ENCODE results near the gene RNLS.

Gene RNLS

GRCh38 chr10:88337134-88337533 is 246.0 kb downstream of the RNLS start:
- TF ChIP-seq TAF1 (IDR thresholded peaks at IDR 0.05; ENCODE audit: borderline replicate concordance, insufficient read depth, low read length): no peak

GRCh38 chr10:88336334-88336733 is 246.8 kb downstream of the RNLS start:
- TF ChIP-seq TAF1 (IDR thresholded peaks at IDR 0.05; ENCODE audit: borderline replicate concordance, insufficient read depth, low read length) (no peak), SIN3A (IDR thresholded peaks at IDR 0.05; ENCODE audit: borderline replicate concordance, insufficient read depth, low read length) (no peak), REST (IDR thresholded peaks at IDR 0.05; ENCODE audit: insufficient read depth in 1 of 2, low read depth in 2 of 2, low read length in 2 of 2) (no peak), POLR2AphosphoS5 (IDR thresholded peaks at IDR 0.05; ENCODE audit: low read depth, low read length) (no peak)

GRCh38 chr10:88333248-88333630 is 249.9 kb downstream of the RNLS start:
- no peak for TF ChIP-seq FOXP2 (optimal IDR thresholded peaks at IDR 0.05; ENCODE audit: borderline replicate concordance, extremely low read depth, extremely low read length, insufficient read depth)
- no peak for TF ChIP-seq SIN3A (IDR thresholded peaks at IDR 0.05; ENCODE audit: borderline replicate concordance, insufficient read depth, low read length)

- TF ChIP-seq FOXP2 (optimal IDR thresholded peaks at IDR 0.05; ENCODE audit: borderline replicate concordance, extremely low read depth, extremely low read length, insufficient read depth) (no peak), TAF1 (IDR thresholded peaks at IDR 0.05; ENCODE audit: borderline replicate concordance, insufficient read depth, low read length) (no peak), REST (IDR thresholded peaks at IDR 0.05; ENCODE audit: insufficient read depth in 1 of 2, low read depth in 2 of 2, low read length in 2 of 2) (no peak), POLR2AphosphoS5 (IDR thresholded peaks at IDR 0.05; ENCODE audit: low read depth, low read length) (no peak), SIN3A (IDR thresholded peaks at IDR 0.05; ENCODE audit: borderline replicate concordance, insufficient read depth, low read length) (no peak)
These were observed 250.4 kb downstream of the RNLS start for GRCh38 chr10:88332503-88333247.

GRCh38 chr10:88330174-88330573 is 252.9 kb downstream of the RNLS start:
- TF ChIP-seq FOXP2 (optimal IDR thresholded peaks at IDR 0.05; ENCODE audit: borderline replicate concordance, extremely low read depth, extremely low read length, insufficient read depth): no peak
- no peak for TF ChIP-seq SIN3A (IDR thresholded peaks at IDR 0.05; ENCODE audit: borderline replicate concordance, insufficient read depth, low read length)
- no peak for TF ChIP-seq REST (IDR thresholded peaks at IDR 0.05; ENCODE audit: insufficient read depth in 1 of 2, low read depth in 2 of 2, low read length in 2 of 2)
- TF ChIP-seq POLR2AphosphoS5 (IDR thresholded peaks at IDR 0.05; ENCODE audit: low read depth, low read length): no peak
- no peak for TF ChIP-seq TAF1 (IDR thresholded peaks at IDR 0.05; ENCODE audit: borderline replicate concordance, insufficient read depth, low read length)

- TF ChIP-seq FOXP2 (optimal IDR thresholded peaks at IDR 0.05; ENCODE audit: borderline replicate concordance, extremely low read depth, extremely low read length, insufficient read depth) (no peak), REST (IDR thresholded peaks at IDR 0.05; ENCODE audit: insufficient read depth in 1 of 2, low read depth in 2 of 2, low read length in 2 of 2) (no peak), POLR2AphosphoS5 (IDR thresholded peaks at IDR 0.05; ENCODE audit: low read depth, low read length) (no peak), SIN3A (IDR thresholded peaks at IDR 0.05; ENCODE audit: borderline replicate concordance, insufficient read depth, low read length) (no peak), TAF1 (IDR thresholded peaks at IDR 0.05; ENCODE audit: borderline replicate concordance, insufficient read depth, low read length) (no peak)
These were observed 260.6 kb downstream of the RNLS start for GRCh38 chr10:88322324-88323063.

All from PFSK-1 (cell line).